BE2C (cell line): Measurements from ENCODE around the gene SRCAP.
"Not testable (repeated sequence)": the region's sequence is repeated elsewhere in the genome, so short reads cannot be mapped to it uniquely, and the experiment has no call there.

Experiments
- DNase-seq: peaks from one replicate; pipeline ENCODE4 v3.0.0-alpha.2; 2020
- H3K27me3 ChIP-seq: fragments of 250-450 bp; sonication (Bioruptor Pico); 2 replicates; pipeline ENCODE4 v1.5.1; 2020; ENCODE audit warnings: mild to moderate bottlenecking
- H3K36me3 ChIP-seq: fragments of 250-450 bp; sonication (Bioruptor Pico); 2 replicates; pipeline ENCODE4 v1.5.1; 2020; ENCODE audit warnings: mild to moderate bottlenecking
- H3K4me1 ChIP-seq: fragments of 250-450 bp; sonication (Bioruptor Pico); 2 replicates; pipeline ENCODE4 v1.5.1; 2020
- H3K4me3 ChIP-seq: 2 replicates; pipeline ENCODE4 v1.5.1; 2011; ENCODE audit warnings: low read depth, low read length
- H3K9me3 ChIP-seq: fragments of 250-450 bp; sonication (Bioruptor Pico); 2 replicates; pipeline ENCODE4 v1.5.1; 2020
- CTCF ChIP-seq: IDR thresholded peaks from 2 replicates; pipeline ENCODE4 v1.5.1; 2012; ENCODE audit warnings: mild to moderate bottlenecking, low read depth, low read length

Gene SRCAP

GRCh38 chr16:30700971-30701370, 2.0 kb downstream of the SRCAP start:
- Histone ChIP-seq H3K9me3 (no peaks in the 10 kb centered on the region), H3K36me3 (peaks cover 54% of the 10 kb centered on the region), H3K4me3 (no peak overlapping the region), H3K4me1 (no peaks in the 10 kb centered on the region), H3K27me3 (no peaks in the 10 kb centered on the region)
- DNase-seq, result no peak
- TF ChIP-seq CTCF, result no peak

GRCh38 chr16:30703071-30703470, 4.1 kb downstream of the SRCAP start:
- not testable (repeated sequence) for H3K9me3 ChIP-seq, H3K4me1 ChIP-seq, H3K4me3 ChIP-seq, H3K27me3 ChIP-seq, DNase-seq
- peaks cover 75% of the 10 kb centered on the region for H3K36me3 ChIP-seq

- no peak for DNase-seq
- H3K4me3 ChIP-seq, result no peak overlapping the region
- no peaks in the 10 kb centered on the region for H3K4me1 ChIP-seq
- TF ChIP-seq CTCF, result no peak
- H3K9me3 ChIP-seq, result no peaks in the 10 kb centered on the region
- H3K36me3 ChIP-seq, result peaks cover 78% of the 10 kb centered on the region
- H3K27me3 ChIP-seq, result no peaks in the 10 kb centered on the region
These were observed 5.0 kb downstream of the SRCAP start for GRCh38 chr16:30703971-30704370.

GRCh38 chr16:30706046-30706445, 7.1 kb downstream of the SRCAP start:
- TF ChIP-seq CTCF, result no peak
- Histone ChIP-seq H3K4me3 (no peak overlapping the region), H3K36me3 (peaks cover 83% of the 10 kb centered on the region), H3K4me1 (no peaks in the 10 kb centered on the region), H3K9me3 (no peaks in the 10 kb centered on the region), H3K27me3 (no peaks in the 10 kb centered on the region)
- DNase-seq, result no peak

- no peak for DNase-seq
- Histone ChIP-seq H3K4me3 (no peak overlapping the region), H3K9me3 (no peaks in the 10 kb centered on the region), H3K36me3 (peaks cover 72% of the 10 kb centered on the region), H3K27me3 (no peaks in the 10 kb centered on the region), H3K4me1 (peaks cover 7% of the 10 kb centered on the region)
- no peak for TF ChIP-seq CTCF
These were observed 12.0 kb downstream of the SRCAP start for GRCh38 chr16:30710971-30711370.

- TF ChIP-seq CTCF, result no peak
- H3K36me3 ChIP-seq, result peaks cover 71% of the 10 kb centered on the region
These were observed 12.7 kb downstream of the SRCAP start for GRCh38 chr16:30711712-30712111.

More at GRCh38 chr16:30711712-30712111, 12.7 kb downstream of the SRCAP start:
- Histone ChIP-seq H3K9me3 (no peaks in the 10 kb centered on the region), H3K4me3 (no peak overlapping the region), H3K4me1 (peaks cover 7% of the 10 kb centered on the region), H3K27me3 (no peaks in the 10 kb centered on the region)
- no peak for DNase-seq
